A204.1 (cell line): ENCODE results near the gene WIPF3.

Experiments used
- FAIRE-seq: peaks from 2 replicates; lab custom pipeline; 2012; peaks lifted over from hg19 to GRCh38; lab: Jason Lieb, UNC

WIPF3 gene

GRCh38 chr7:29809533-29810155, 3.3 kb downstream of the WIPF3 start:
- no peak for FAIRE-seq

GRCh38 chr7:29810297-29810696, 4.0 kb downstream of the WIPF3 start:
- no peak for FAIRE-seq

DNA sequence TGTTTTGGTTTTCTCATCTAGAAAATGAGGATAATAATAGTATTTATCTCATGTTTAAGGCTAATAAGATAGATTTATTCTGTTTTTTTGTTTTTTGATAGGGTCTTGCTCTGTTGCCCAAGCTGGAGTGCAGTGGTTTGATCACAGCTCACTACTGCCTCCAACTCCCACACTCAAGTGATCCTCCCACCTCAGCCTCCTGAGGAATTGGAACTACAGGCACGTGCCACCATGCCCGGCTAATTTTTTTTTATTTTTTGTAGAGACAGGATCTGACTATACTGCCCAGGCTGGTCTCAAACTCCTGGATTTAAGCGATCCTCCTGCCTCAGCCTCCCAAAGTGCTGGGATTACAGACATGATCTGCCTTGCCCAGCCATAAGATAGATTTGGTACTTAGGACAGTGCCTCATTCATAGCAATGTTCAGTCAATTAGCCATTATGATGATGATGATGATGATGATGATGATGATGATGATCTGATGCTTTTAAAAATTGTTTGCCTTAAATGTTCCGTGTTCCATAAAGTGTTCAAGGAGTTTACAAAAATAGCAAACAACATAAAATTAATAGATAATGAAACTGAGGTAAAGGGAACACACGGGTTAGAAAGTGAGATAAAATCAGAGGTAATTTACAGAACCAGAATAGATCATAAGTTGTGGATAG, 4.6 kb downstream of the WIPF3 start:
- no peak for FAIRE-seq

DNA sequence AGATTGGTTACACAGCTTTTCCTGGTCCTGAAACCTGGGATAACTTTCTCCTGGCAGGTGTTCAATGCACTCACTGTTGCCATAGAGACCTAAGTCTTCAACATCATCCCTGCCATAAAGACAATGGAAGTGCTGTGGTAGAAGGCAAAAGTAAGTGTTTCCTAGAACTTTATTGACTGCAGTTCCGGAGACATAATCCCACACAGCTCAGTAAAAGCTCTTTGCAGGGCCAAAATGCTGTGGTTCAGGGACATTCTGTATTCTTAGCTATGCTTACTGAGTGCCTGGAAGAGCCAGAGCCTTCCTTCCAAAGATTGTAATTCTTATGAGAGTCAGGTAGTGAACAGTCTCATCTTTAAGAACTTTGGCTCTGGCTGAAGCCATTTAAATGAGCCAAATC, 5.3 kb downstream of the WIPF3 start:
- no peak for FAIRE-seq

GRCh38 chr7:29812185-29812876, 6.0 kb downstream of the WIPF3 start:
- no peak for FAIRE-seq

- no peak for FAIRE-seq
Measured at GRCh38 chr7:29815181-29816105, 9.1 kb downstream of the WIPF3 start.

DNA sequence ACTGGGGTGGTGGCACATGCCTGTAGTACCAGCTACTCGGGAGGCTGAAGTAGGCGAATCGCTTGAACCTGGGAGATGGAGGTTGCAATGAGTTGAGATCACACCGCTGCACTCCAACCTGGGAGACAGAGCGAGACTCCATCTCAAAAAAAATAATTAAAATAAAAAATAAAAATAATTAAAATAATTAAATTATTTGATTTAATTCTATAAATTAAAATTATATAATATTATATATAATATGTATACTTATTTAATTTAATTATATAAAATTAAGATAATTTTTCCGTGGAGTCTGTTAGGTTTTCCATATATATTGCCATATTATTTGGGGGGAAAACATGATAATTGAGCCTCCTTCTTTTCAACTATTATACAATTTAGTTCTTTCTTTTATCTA, 12.0 kb downstream of the WIPF3 start:
- peak; percentile 85 for FAIRE-seq

DNA sequence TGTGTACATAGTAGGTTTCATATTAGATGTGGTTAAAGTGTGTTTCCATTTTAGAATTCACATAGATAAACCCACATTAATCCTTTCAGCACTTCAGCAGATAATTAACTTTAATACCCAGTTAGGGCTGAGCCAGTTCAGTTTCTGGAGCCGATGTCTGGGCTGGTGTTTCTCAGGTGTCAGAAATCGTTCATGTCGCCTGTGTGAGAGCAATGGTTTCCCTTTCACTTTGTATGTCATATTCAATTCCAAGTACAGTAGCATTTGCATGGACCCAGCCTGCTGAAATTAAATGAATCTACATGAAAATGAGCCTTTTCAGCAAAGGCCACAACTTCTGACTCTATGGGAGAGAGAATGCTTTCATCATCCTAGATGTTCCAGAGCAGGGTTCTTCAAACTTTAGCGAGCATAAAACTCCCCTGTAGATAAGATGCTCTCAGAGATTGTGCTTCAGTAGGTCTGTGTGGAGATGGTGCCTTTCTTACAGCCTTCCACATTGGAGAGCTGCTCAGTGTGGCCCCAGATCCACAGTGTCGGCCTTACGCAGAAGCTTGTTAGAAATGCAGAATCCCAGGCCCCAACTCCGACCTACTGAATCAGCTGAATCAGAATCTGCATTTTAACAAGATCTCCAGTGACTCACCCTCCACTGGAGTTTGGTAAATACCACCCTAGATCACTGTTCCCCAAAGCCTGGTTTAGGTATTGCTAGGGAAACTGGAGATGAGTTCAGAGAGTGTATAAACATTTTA, 19.6 kb downstream of the WIPF3 start:
- no peak for FAIRE-seq

- FAIRE-seq = no peak
Measured at GRCh38 chr7:29826530-29826822, 20.2 kb downstream of the WIPF3 start.

DNA sequence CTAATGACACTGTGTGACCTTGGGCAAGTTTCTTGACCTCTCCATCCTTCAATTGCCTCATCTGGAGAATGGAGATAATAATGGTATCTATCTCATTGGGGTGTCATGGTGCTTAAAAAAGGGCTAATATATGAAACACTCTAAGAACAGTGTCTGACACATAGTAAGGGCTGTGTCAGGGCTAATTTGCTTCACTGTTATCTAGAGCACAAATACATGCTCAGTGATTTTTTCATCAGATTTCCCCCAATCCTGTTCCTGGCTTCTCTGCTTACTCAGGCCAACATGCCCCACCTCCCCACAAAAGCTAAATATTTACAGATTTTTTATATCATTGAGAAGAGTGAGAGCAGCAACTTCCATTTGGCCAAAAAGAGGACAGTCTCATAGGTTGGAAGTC, 20.6 kb downstream of the WIPF3 start:
- FAIRE-seq = no peak

GRCh38 chr7:29831705-29832104, 25.4 kb downstream of the WIPF3 start:
- no peak for FAIRE-seq

DNA sequence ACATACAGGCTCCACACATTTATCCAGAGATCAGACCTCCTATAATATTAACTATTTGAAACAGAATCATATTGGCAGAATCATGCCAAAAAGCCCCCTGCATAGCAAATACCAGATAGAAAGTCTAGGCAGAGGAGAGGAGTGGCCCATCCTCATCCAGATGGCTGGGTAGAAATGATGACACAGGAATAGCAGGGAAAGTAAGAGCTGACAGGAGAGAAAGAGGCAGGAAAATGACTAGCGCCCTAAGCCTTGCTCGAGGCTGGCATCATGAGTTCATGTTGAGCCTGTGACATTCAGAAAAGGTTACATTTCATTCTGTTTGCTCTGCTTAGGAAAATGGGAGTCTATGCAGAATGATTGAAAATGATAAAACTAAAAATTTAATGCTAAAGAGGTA, 27.6 kb downstream of the WIPF3 start:
- FAIRE-seq = no peak

DNA sequence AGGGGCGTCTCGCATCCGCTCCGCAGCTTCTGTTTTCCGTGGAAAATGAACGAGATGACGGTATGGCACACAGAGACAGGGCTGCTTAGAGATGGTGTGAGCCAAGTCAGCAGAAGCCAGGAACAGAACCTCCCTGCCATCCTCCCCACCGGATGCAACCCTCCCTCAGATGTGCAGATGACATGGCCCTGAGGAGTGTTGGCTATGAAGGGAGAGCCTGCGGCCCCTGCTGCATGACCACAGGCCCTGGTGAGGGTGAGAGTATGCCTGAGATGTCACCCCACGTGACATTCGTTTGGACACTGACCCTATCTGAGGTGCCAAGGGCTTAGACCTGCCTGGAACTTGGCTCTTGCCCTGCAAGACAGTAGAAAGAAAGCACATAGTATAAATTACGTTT, 29.4 kb downstream of the WIPF3 start:
- FAIRE-seq = no peak

DNA sequence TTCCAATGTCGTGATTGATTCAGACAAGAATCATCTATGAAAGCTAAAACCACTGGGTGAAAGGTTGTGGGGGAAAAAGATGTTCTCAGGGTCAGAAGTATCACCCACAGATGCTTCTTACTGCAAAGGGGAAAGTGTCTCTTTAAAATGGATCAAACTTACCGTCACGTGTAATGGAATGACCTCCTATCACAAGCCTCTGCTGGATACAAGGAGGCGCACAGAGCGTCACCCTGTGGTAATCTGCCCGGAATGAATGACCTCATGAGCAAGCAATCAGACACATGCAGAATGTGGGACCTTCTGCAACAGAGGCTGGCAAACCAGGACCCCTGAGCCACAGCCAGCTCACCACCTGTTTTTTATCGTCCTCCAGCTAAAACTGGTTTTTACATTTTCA, 33.0 kb downstream of the WIPF3 start:
- FAIRE-seq = no peak

DNA sequence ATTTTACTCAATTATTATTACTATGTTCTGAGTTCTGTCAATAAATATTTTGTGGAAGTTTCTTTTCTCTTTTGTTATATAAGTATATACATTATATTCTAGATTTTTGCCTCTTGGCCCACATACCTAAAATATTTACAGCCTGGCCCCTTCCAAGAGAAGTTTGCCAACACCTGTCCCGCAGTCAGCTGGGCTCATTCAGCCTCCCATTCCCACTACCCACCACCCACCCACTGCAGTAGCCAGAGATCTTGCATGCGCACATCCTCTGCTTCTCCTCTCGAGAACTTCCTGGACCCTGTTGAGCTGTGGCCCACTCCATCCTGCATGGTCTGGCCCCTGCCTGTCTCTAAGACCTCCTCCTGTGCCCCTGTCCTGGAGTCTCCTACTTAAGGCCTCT, 33.6 kb downstream of the WIPF3 start:
- FAIRE-seq = no peak

DNA sequence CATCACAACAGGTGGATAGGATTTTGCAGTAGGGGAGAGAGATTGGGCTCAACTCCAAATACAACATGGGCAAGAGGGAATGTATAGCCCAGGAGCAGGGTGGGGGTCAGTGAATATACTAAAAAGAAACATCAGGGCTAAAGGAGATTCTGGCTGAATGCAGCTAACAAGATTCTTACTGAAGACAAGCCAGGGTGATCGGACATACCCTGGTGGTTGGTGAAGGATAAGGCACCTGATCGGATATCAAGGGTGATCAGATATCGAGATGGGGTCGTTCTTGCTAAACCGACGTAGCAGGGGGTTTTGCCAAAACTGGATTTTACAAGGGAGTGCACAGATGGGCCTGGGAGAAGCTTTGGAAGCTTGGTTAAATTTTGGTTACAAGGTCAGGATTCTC, 34.4 kb downstream of the WIPF3 start:
- no peak for FAIRE-seq

GRCh38 chr7:29841926-29842701, 35.8 kb downstream of the WIPF3 start:
- no peak for FAIRE-seq

DNA sequence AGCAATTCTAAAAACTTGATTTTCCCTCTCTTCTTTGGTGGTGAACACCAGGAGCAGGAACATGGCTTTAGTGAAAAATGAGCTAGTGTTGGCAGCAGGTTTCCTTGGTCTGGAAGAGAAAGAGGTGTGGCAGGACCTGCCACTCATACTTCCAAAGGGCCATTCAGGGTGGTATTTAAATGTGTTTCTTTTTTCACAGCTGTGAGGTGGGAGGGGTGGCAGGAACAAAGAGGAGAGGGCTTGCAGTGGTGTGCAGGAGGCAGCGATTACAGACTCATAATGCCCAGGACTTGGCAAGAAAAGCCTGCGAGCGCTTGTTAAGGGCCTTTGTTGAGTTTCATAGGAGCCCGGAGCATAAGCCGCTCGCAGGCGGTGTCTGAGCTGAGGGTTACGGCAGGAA, 36.8 kb downstream of the WIPF3 start:
- no peak for FAIRE-seq

DNA sequence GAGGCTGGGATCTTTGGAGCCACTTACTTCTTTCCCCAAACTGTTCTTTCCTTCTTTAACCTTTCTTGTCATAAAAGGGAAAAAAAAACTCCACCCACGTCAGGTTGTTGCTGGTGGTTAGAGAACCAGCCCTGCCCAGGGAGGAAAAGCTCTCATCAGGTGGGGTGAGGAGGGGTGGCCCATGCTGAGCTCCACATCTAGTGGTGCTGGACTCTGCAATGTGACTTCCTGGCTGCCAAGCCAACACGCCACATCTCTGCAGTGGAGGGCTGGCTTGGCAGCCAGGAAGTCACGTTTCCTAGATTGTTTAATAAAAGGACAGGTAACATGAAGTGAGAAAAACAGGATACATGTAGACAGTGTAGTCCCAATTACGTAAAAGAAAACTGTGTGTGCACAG, 37.4 kb downstream of the WIPF3 start:
- FAIRE-seq = no peak

- FAIRE-seq = no peak
Measured at GRCh38 chr7:29844559-29844958, 38.3 kb downstream of the WIPF3 start.

DNA sequence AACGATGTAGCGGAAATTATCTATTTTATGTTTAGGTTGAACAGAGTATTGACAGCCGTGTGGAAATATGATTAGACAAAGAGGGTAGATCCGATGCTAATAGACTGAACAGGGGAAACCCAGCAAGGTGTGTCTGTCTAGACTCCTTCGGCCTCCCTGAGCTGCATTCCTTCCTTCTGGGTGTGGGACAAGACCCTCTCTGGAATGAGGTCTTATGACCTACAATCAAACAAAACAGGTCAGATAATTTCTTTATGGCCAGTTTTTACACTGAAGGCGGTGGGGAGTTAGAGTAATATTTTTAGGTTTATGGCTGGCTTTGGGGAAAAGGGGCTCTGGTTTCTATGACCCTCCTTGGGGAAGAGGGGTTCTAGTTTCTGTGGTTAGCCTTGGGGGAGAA, 41.2 kb downstream of the WIPF3 start:
- no peak for FAIRE-seq
